HEK293 (cell line): Measurements from ENCODE around the gene SLC18B1.
"Not testable (repeated sequence)": the region's sequence is repeated elsewhere in the genome, so short reads cannot be mapped to it uniquely, and the experiment has no call there.

Experiments used
- CTCF ChIA-PET: fragments of 350-600 bp; formaldehyde crosslinking; extraction: SDS; loops from one replicate; lab custom pipeline; 2021; ENCODE audit warnings: antibody characterized with exemption; lab: Yijun Ruan, JAX
- POLR2A ChIA-PET: fragments of 300-600 bp; formaldehyde crosslinking; extraction: SDS; loops from one replicate; lab custom pipeline; 2020; ENCODE audit warnings: antibody characterized with exemption, inconsistent platforms; lab: Yijun Ruan, JAX
- H3K27ac ChIP-seq: fragments of 200-500 bp; sonication (Bioruptor generic); 2 replicates; pipeline ENCODE4 v1.5.1; 2014; ENCODE audit warnings: low read depth, low read length, control low read depth, inconsistent platforms; ENCODE audit errors: extremely low read depth
- H3K36me3 ChIP-seq, 2 experiments: fragments of 200-500 bp in 1 of 2; sonication (Bioruptor generic) in 1 of 2; 1 replicate in 1 of 2; 2 replicates in 1 of 2; pipeline ENCODE4 v1.5.1; 2014 to 2017; ENCODE audit warnings: inconsistent platforms in 2 of 2, low read length in 2 of 2; ENCODE audit not compliant: control insufficient read depth in 2 of 2, insufficient read depth in 1 of 2
- H3K4me1 ChIP-seq: fragments of 200-500 bp; sonication (Bioruptor generic); 2 replicates; pipeline ENCODE4 v1.5.1; 2014; ENCODE audit warnings: mild to moderate bottlenecking, low read length, inconsistent platforms; ENCODE audit not compliant: control insufficient read depth, insufficient read depth
- H3K4me3 ChIP-seq: 2 replicates; pipeline ENCODE4 v1.5.1; 2011; ENCODE audit warnings: low read depth, mild to moderate bottlenecking, control low read depth, low read length, moderate library complexity
- H3K9me3 ChIP-seq: fragments of 200-500 bp; sonication (Bioruptor generic); 2 replicates; pipeline ENCODE4 v1.5.1; 2014; ENCODE audit warnings: low read depth, low read length, inconsistent platforms; ENCODE audit not compliant: control insufficient read depth, insufficient read depth
- GFI1B ChIP-seq: fragments of 450-650 bp; formaldehyde crosslinking; IDR thresholded peaks from 2 replicates; pipeline ENCODE4 v1.5.1; 2016; ENCODE audit warnings: missing biosample characterization, missing genetic modification characterization
- GLIS1 ChIP-seq: fragments of 450-650 bp; formaldehyde crosslinking; IDR thresholded peaks from 2 replicates; pipeline ENCODE4 v1.5.1; 2016; ENCODE audit warnings: missing biosample characterization, missing genetic modification characterization
- GLIS2 ChIP-seq: fragments of 450-650 bp; formaldehyde crosslinking; IDR thresholded peaks from 2 replicates; pipeline ENCODE4 v1.5.1; 2016; ENCODE audit warnings: missing biosample characterization, missing genetic modification characterization
- HOXC10 ChIP-seq: sonication (generic); formaldehyde crosslinking; IDR thresholded peaks from 2 replicates; pipeline ENCODE4 v1.8.1; 2023; ENCODE audit warnings: mild to moderate bottlenecking, missing genetic modification reagents
- HOXD13 ChIP-seq: sonication (generic); formaldehyde crosslinking; IDR thresholded peaks from 2 replicates; pipeline ENCODE4 v1.8.0; 2022; ENCODE audit warnings: missing genetic modification reagents, borderline replicate concordance
- MZF1 ChIP-seq: fragments of 450-650 bp; formaldehyde crosslinking; IDR thresholded peaks from 2 replicates; pipeline ENCODE4 v1.5.1; 2017; ENCODE audit warnings: missing biosample characterization, missing genetic modification characterization, borderline replicate concordance
- SCRT1 ChIP-seq: fragments of 450-650 bp; formaldehyde crosslinking; IDR thresholded peaks from 2 replicates; pipeline ENCODE4 v1.5.1; 2016; ENCODE audit warnings: missing biosample characterization, missing genetic modification characterization, borderline replicate concordance
- ZBTB17 ChIP-seq: fragments of 450-650 bp; formaldehyde crosslinking; IDR thresholded peaks from 2 replicates; pipeline ENCODE4 v1.5.1; 2016; ENCODE audit warnings: missing biosample characterization, missing genetic modification characterization
- ZBTB48 ChIP-seq: fragments of 450-650 bp; formaldehyde crosslinking; IDR thresholded peaks from 2 replicates; pipeline ENCODE4 v1.5.1; 2016; ENCODE audit warnings: missing biosample characterization, missing genetic modification characterization
- ZFHX2 ChIP-seq: fragments of 450-650 bp; formaldehyde crosslinking; conservative IDR thresholded peaks from 2 replicates; pipeline ENCODE4 v1.5.1; 2016; ENCODE audit warnings: missing biosample characterization, missing genetic modification characterization
- ZNF138 ChIP-seq: fragments of 450-650 bp; formaldehyde crosslinking; IDR thresholded peaks from 2 replicates; pipeline ENCODE4 v1.5.1; 2016; ENCODE audit warnings: missing biosample characterization, missing genetic modification characterization, borderline replicate concordance
- ZNF16 ChIP-seq: fragments of 450-650 bp; formaldehyde crosslinking; IDR thresholded peaks from 2 replicates; pipeline ENCODE4 v1.5.1; 2016; ENCODE audit warnings: low read depth, missing biosample characterization, missing genetic modification characterization
- ZNF23 ChIP-seq: fragments of 450-650 bp; formaldehyde crosslinking; IDR thresholded peaks from 2 replicates; pipeline ENCODE4 v1.5.1; 2016; ENCODE audit warnings: missing biosample characterization, missing genetic modification characterization, borderline replicate concordance
- ZNF416 ChIP-seq: fragments of 450-650 bp; formaldehyde crosslinking; IDR thresholded peaks from 2 replicates; pipeline ENCODE4 v1.5.1; 2016; ENCODE audit warnings: missing biosample characterization, missing genetic modification characterization
- ZNF529 ChIP-seq: fragments of 450-650 bp; formaldehyde crosslinking; IDR thresholded peaks from 2 replicates; pipeline ENCODE4 v1.5.1; 2017; ENCODE audit warnings: missing genetic modification characterization, missing biosample characterization; ENCODE audit not compliant: insufficient replicate concordance
- ZNF596 ChIP-seq: fragments of 450-650 bp; IDR thresholded peaks from 2 replicates; pipeline ENCODE4 v1.5.0; 2018; ENCODE audit warnings: missing biosample characterization, mild to moderate bottlenecking, missing genetic modification characterization, moderate library complexity
- ZNF623 ChIP-seq: fragments of 450-650 bp; formaldehyde crosslinking; IDR thresholded peaks from 2 replicates; pipeline ENCODE4 v1.5.1; 2016; ENCODE audit warnings: missing biosample characterization, missing genetic modification characterization
- ZNF776 ChIP-seq: fragments of 450-650 bp; formaldehyde crosslinking; IDR thresholded peaks from 2 replicates; pipeline ENCODE4 v1.5.0; 2017; ENCODE audit warnings: missing biosample characterization, missing genetic modification characterization, borderline replicate concordance
- TF ChIP-seq, protein P1 (sequence below): fragments of 450-650 bp; IDR thresholded peaks from 2 replicates; pipeline ENCODE4 v1.5.1; 2018; ENCODE audit warnings: missing biosample characterization, mild to moderate bottlenecking, missing genetic modification characterization
- TF ChIP-seq, protein P2 (sequence below): fragments of 450-650 bp; formaldehyde crosslinking; IDR thresholded peaks from 2 replicates; pipeline ENCODE4 v1.5.1; 2016; ENCODE audit warnings: missing biosample characterization, missing genetic modification characterization
- TF ChIP-seq, protein P3 (sequence below): fragments of 450-650 bp; formaldehyde crosslinking; IDR thresholded peaks from 2 replicates; pipeline ENCODE4 v1.5.1; 2016; ENCODE audit warnings: missing biosample characterization, missing genetic modification characterization

SLC18B1 gene

DNA sequence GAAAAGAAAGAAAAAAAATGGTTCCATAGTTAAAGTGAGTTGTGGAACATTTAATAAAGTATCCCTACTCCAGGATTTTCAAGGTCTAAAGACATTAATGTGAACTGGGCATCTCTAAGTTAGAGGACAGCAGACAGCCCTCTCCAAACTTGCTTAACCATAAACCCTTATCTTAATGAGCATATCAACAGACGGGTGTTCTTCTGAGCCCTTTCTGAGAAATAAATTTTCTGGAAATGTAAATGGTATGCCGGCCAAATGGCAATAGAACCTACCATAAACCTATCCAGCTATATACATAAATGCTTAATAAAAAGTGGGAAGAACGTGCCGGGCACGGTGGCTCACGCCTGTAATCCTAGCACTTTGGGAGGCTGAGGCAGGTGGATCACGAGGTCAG lies 12.5 kb downstream of the SLC18B1 start:
- no peak overlapping the region for H3K27ac ChIP-seq
- no peaks in the 10 kb centered on the region for H3K4me1 ChIP-seq
- peaks cover 47 to 73% of the 10 kb centered on the region in 2 experiments for H3K36me3 ChIP-seq
- H3K4me3 ChIP-seq = no peak overlapping the region
- ChIA-PET POLR2A (no interaction called here), CTCF (no interaction called here)
- no peaks in the 10 kb centered on the region for H3K9me3 ChIP-seq
- TF ChIP-seq ZNF416 (no peak), ZFHX2 (tag by site-specific recombination) (no peak), HOXD13 (CRISPR knock-in tag) (no peak), GLIS2 (tag by site-specific recombination) (no peak), ZBTB48 (tag by site-specific recombination) (no peak), ZNF23 (tag by site-specific recombination) (no peak), ZNF529 (tag by site-specific recombination) (no peak), MZF1 (tag by site-specific recombination) (no peak), GFI1B (tag by site-specific recombination) (no peak), ZNF776 (tag by site-specific recombination) (no peak)
- TF ChIP-seq, protein P1, sequence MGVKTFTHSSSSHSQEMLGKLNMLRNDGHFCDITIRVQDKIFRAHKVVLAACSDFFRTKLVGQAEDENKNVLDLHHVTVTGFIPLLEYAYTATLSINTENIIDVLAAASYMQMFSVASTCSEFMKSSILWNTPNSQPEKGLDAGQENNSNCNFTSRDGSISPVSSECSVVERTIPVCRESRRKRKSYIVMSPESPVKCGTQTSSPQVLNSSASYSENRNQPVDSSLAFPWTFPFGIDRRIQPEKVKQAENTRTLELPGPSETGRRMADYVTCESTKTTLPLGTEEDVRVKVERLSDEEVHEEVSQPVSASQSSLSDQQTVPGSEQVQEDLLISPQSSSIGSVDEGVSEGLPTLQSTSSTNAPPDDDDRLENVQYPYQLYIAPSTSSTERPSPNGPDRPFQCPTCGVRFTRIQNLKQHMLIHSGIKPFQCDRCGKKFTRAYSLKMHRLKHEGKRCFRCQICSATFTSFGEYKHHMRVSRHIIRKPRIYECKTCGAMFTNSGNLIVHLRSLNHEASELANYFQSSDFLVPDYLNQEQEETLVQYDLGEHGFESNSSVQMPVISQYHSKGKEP (tag by site-specific recombination) = no peak
- TF ChIP-seq, protein P2, sequence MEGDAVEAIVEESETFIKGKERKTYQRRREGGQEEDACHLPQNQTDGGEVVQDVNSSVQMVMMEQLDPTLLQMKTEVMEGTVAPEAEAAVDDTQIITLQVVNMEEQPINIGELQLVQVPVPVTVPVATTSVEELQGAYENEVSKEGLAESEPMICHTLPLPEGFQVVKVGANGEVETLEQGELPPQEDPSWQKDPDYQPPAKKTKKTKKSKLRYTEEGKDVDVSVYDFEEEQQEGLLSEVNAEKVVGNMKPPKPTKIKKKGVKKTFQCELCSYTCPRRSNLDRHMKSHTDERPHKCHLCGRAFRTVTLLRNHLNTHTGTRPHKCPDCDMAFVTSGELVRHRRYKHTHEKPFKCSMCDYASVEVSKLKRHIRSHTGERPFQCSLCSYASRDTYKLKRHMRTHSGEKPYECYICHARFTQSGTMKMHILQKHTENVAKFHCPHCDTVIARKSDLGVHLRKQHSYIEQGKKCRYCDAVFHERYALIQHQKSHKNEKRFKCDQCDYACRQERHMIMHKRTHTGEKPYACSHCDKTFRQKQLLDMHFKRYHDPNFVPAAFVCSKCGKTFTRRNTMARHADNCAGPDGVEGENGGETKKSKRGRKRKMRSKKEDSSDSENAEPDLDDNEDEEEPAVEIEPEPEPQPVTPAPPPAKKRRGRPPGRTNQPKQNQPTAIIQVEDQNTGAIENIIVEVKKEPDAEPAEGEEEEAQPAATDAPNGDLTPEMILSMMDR (tag by site-specific recombination) = no peak
- TF ChIP-seq, protein P3, sequence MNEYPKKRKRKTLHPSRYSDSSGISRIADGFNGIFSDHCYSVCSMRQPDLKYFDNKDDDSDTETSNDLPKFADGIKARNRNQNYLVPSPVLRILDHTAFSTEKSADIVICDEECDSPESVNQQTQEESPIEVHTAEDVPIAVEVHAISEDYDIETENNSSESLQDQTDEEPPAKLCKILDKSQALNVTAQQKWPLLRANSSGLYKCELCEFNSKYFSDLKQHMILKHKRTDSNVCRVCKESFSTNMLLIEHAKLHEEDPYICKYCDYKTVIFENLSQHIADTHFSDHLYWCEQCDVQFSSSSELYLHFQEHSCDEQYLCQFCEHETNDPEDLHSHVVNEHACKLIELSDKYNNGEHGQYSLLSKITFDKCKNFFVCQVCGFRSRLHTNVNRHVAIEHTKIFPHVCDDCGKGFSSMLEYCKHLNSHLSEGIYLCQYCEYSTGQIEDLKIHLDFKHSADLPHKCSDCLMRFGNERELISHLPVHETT = no peak

DNA sequence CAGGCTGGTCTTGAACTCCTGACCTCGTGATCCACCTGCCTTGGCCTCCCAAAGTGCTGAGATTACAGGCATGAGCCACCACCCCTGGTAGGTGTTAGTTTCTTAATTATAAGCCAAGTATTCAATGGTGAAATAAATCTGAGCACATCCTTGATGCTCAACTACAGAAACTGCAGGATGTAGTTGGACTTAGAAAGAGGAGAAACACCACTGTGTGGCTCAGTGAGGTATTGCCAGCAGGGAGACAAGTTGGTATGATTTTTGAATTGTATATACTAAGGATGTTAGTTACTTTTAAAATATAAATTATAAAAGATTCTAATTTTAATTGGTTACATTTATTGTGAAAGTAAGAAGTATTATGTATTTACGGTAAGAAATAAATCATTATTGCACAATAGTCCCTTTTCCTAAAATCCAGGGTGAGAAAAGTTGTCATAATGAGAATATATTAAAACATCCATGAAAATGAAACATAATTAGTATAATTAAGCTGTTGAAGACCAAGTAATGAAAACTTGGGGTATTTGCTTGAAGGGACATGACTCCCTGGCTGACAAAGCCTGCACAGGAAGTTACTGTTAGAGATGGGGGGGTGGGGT lies 17.6 kb downstream of the SLC18B1 start:
- no peak overlapping the region for H3K27ac ChIP-seq
- no peaks in the 10 kb centered on the region for H3K9me3 ChIP-seq
- H3K4me1 ChIP-seq = no peaks in the 10 kb centered on the region
- CTCF ChIA-PET = interaction anchor here (0.7 to 2.1 kb wide), 3 partner anchors 15 to 250 kb away, joined by 3 to 6 read pairs (median 4); no protein-coding TSS in a partner anchor
- peaks cover 37 to 80% of the 10 kb centered on the region in 2 experiments; a peak in 2 of 3 replicates for H3K36me3 ChIP-seq
- H3K4me3 ChIP-seq = no peak overlapping the region
- POLR2A ChIA-PET = no interaction called here
- TF ChIP-seq ZNF138 = no peak
- TF ChIP-seq SCRT1 (tag by site-specific recombination) = no peak
- no peak for TF ChIP-seq GLIS1 (tag by site-specific recombination)
- no peak for TF ChIP-seq HOXC10 (CRISPR knock-in tag)
- TF ChIP-seq ZNF596 (tag by site-specific recombination) = no peak
- TF ChIP-seq ZNF16 = no peak
- no peak for TF ChIP-seq ZNF623
- TF ChIP-seq HOXD13 (CRISPR knock-in tag) = no peak
- no peak for TF ChIP-seq ZBTB17

DNA sequence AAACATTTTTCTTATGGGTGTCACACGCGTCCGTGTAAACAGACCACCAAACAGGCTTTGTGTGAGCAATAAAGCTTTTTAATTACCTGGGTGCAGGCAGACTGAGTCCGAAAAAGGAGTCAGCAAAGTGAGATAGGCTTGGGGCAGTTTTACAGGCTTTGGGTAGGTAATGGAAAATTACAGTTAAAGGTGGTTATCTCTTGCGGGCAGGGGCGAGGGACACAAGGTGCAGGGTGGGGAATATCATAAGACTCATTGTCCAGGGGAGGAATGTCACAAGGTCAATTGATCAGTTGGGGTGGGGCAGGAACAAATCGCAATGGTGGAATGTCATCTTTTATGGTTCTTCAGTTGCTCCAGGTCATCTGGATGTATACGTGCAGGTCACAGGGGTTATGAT lies 20.6 kb downstream of the SLC18B1 start:
- H3K4me1 ChIP-seq, H3K9me3 ChIP-seq, H3K4me3 ChIP-seq, H3K27ac ChIP-seq, POLR2A ChIA-PET: not testable (repeated sequence)
- CTCF ChIA-PET = interaction anchor here (0.8 to 1.0 kb wide), 2 partner anchors 10 to 108 kb away, joined by 3 to 4 read pairs; no protein-coding TSS in a partner anchor
- peaks cover 27 to 78% of the 10 kb centered on the region in 2 experiments; a peak in 2 of 3 replicates for H3K36me3 ChIP-seq
